SK-N-SH (cell line): ENCODE results near the gene TBX6.

Source experiments
- CTCF ChIP-seq: fragments of 200-600 bp; sonication (generic); IDR thresholded peaks from 2 replicates; pipeline ENCODE4 v1.6.1; 2017; ENCODE audit warnings: antibody characterized with exemption, mild to moderate bottlenecking, moderate library complexity
- NFIC ChIP-seq: IDR thresholded peaks from 2 replicates; pipeline ENCODE4 v1.4.0; 2012; ENCODE audit warnings: borderline replicate concordance
- REST ChIP-seq: IDR thresholded peaks from 2 replicates; pipeline ENCODE4 v1.6.1; 2012; ENCODE audit warnings: mild to moderate bottlenecking, low read depth, low read length, moderate library complexity
- RFX5 ChIP-seq: IDR thresholded peaks from 2 replicates; pipeline ENCODE4 v1.6.1; 2012; ENCODE audit warnings: mild to moderate bottlenecking, improper control_type of control experiment, low read length
- RXRA ChIP-seq: IDR thresholded peaks from 2 replicates; pipeline ENCODE4 v1.4.0; 2012; ENCODE audit warnings: low read depth, mild to moderate bottlenecking, borderline replicate concordance
- TAF1 ChIP-seq: IDR thresholded peaks from 2 replicates; pipeline ENCODE4 v1.6.1; 2012; ENCODE audit warnings: low read depth, mild to moderate bottlenecking, low read length, moderate library complexity, borderline replicate concordance

- TF ChIP-seq CTCF (no peak), NFIC (no peak), REST (no peak), RXRA (no peak), RFX5 (no peak), TAF1 (no peak)
Measured at GRCh38 chr16:30114411-30114810, 22.7 kb upstream of the TBX6 start.
